22Rv1 (cell line): ENCODE results near the gene POSTN.

Source experiments
- ZFX ChIP-seq: fragments of 450-650 bp; IDR thresholded peaks from 2 replicates; pipeline ENCODE4 v1.6.1; 2017; ENCODE audit warnings: antibody characterized with exemption, borderline replicate concordance
- TF ChIP-seq, protein P1 (sequence below): fragments of 450-650 bp; IDR thresholded peaks from 2 replicates; pipeline ENCODE4 v1.5.1; 2017; ENCODE audit warnings: mild to moderate bottlenecking

GRCh38 chr13:37586164-37586563, 12.4 kb downstream of the POSTN start:
- TF ChIP-seq, protein P1, sequence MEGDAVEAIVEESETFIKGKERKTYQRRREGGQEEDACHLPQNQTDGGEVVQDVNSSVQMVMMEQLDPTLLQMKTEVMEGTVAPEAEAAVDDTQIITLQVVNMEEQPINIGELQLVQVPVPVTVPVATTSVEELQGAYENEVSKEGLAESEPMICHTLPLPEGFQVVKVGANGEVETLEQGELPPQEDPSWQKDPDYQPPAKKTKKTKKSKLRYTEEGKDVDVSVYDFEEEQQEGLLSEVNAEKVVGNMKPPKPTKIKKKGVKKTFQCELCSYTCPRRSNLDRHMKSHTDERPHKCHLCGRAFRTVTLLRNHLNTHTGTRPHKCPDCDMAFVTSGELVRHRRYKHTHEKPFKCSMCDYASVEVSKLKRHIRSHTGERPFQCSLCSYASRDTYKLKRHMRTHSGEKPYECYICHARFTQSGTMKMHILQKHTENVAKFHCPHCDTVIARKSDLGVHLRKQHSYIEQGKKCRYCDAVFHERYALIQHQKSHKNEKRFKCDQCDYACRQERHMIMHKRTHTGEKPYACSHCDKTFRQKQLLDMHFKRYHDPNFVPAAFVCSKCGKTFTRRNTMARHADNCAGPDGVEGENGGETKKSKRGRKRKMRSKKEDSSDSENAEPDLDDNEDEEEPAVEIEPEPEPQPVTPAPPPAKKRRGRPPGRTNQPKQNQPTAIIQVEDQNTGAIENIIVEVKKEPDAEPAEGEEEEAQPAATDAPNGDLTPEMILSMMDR = no peak
- TF ChIP-seq ZFX = no peak
